OCI-LY1 (cell line): ENCODE results near the gene XRCC4.

ENCODE experiments used
- CTCF ChIP-seq: fragments of 200-600 bp; sonication (generic), shearing (Covaris generic); IDR thresholded peaks from 2 replicates; pipeline ENCODE4 v1.5.1; 2017; ENCODE audit warnings: mild to moderate bottlenecking, antibody characterized with exemption, low read length, moderate library complexity, mixed read lengths
- EZH2 ChIP-seq: fragments of 200-600 bp; sonication (generic), shearing (Covaris generic); IDR thresholded peaks from 2 replicates; pipeline ENCODE4 v1.8.0; 2017; ENCODE audit warnings: borderline replicate concordance, mixed run types, mild to moderate bottlenecking, antibody characterized with exemption, low read length, moderate library complexity, mixed read lengths

GRCh38 chr5:83393504-83393866 lies 316.1 kb downstream of the XRCC4 start:
- no peak for TF ChIP-seq CTCF
- TF ChIP-seq EZH2: no peak
